NCI-H2171 (cell line): ENCODE measurements around the gene AVPR1B.
"Not testable (repeated sequence)": the region's sequence is repeated elsewhere in the genome, so short reads cannot be mapped to it uniquely, and the experiment has no call there.

Source experiments
- DNase-seq: peaks from one replicate; lab custom pipeline; 2025; lab: John Stamatoyannopoulos, UW

The AVPR1B gene

DNA sequence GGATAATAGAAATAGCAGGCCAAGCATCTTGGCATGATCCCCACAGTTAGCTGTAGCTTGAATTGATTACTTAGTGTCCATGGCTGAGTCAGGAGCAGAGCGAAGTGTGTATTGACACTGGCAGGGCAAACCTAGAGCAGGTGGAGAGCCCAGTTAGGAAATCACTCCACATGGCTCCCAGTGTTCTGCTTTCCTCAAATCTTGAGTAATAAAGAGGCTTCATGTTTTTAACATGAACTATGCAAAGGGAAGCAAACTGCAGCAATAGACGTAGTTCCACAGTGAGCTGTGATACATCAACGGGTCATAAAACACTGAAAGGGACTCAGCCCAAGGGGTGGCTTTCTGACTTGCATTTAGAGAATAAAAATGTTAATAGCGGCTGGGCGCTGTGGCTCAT, 35.3 kb downstream of the AVPR1B start:
- no peak for DNase-seq

DNA sequence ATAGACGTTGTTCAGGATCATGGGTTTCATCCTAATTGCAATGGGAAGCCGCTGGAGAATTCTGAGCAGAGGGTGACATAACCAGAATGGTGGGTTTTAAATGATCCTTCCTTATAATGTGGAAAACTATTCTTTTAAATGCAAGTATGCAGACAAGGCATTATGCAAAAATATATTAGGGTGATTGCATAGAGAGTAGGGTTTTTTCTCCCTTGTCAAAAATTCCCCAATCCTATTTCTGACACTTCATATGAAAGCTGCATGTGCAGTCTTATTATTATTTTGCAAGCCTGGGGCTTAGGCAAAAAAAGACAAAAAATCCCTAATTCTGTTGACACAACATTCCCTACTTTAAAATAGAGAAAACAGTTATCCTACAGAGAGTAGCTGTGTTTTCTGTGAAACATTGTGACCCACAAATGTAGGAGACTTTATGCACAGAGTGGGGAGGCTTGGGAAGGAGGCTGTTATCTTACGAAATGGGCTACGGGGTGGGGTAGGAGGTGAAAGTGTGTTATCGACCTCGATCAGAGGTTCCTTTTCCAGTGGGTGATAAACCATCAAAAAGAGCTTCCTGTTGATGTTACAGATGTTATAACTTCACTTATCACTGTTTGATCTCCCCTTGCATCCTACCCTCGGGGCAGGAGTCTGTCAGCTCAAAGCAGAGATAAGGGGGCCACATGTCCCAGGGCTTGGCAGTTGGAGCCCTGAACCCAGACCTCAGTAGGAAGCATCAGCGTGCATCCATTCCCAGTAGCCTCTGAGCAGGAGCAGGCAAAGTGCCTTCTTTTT, 37.0 kb downstream of the AVPR1B start:
- DNase-seq: no peak

DNA sequence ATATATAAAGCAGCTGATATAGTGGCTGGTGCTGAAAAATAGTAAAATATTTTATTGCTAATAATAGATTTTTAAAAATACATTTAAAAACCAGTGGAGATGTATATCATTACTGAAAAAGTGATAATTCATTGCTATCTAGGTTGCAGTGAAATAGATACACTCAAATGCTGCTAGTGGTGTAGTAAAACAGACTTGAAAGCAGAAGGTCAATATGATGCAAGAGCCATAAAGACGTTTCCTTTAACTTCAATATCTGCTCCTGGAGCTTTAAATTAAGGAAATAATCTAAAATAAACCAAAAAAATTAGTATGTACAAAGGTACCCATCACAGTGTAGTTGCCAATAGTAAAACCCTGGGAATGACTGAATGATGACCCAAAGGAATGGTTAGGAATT, 38.1 kb downstream of the AVPR1B start:
- DNase-seq: no peak

DNA sequence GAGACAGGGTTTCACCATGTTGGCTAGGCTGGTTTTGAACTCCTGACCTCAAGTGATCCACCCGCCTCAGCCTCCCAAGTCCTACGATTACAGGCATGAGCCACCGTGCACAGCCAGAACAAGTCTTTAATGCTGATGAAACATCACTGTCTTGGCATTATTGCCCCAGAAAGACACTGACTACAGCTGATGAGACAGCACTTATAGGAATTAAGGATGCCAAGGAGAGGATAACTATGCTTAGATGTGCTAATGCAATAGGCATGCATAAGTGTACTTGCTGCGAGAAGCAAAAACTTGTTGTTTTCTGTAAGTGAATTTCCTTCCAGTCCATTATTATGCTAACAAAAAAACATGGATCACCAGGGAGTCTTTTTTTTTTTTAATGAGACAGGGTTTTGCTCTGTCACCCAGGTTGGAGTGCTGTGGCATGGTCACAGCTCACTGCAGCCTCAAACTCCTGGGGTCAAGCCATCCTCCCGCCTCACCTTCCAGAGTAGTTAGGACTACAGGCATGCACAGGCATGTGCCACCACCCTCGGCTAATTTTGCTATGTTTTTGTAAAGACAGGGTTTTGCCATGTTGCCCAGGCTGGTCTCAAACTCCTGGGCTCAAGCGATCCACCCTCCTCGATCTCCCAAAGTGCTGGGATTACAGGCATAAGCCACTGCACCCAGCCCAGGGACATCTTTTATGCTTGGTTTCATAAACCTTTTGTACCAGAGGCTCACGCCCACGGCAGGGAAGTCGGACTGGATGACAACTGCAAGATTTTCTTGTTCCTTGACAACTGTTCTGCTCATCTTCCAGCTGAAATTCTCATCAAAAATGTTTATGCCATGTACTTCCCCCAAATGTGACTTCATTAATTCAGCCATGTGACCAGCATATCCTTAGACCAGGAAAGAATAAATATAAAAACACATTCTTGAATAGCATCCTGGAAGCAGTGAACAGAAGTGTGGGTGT, 41.1 kb downstream of the AVPR1B start:
- no peak for DNase-seq

DNA sequence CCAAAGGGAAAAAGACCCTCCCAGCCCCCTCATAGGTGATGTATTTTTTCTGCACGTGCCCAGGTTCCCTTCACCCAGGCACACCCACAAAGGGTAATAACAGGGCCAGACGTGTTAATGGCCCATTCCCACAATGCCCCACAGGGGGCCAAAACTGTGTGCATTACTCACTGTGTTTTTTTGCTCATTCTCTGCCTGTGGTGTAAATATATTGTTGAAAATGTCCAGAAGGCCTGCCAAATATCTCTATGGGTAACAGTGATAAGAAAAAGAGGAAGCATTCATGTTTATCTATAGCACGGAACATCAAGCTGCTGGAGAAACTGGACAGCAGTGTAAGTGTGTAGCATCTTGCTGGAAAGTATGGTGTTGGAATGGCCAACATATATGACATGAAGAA, 42.3 kb downstream of the AVPR1B start:
- no peak for DNase-seq

DNA sequence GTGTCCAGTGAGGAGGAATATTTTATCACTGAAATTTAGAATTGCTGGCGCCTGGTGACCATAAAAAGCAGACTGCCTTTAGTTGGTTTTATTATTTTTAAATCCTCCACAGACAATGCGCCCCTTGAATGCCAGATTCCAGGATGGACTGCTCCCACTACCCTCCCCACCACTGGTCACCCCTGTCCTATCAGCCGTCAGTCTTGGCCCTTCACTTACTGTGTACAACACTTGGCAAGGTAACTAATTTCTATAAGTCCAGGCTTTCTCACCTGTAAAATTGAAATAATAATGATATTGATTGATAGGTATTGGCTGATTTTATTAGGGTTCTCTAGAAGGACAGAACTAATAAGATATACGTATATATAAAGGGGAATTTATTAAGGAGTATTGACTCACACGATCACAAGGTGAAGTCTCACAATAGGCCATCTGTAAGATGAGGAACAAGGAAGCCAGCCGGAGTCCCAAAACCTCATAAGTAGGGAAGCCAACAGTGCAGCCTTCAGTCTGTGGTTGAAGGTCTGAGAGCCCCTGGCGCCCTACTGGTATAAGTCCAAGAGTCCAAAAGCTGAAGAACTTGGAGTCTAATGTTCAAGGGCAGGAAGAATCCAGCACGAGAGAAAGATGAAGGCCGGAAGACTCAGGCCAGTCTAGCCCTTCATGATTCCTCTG, 46.4 kb downstream of the AVPR1B start:
- no peak for DNase-seq

DNA sequence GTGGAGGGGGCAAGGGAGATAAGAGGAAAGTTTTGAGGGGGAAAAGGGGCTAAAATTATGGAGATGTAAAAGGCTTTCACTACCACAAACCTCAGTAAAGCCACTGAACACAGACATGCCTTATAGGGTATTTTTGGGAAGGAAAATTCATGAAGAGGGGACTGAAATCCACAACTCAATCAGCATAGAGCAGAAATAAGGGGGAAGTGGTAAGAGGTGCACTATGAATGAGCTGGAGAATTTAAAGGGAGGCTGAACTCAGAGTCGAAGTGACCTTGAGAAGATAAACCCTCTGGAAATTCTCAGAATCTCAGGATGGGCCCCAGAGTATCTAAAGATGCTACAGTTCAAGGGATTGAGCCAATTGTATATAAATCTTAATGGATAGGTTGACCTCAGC, 48.9 kb downstream of the AVPR1B start:
- DNase-seq: no peak

DNA sequence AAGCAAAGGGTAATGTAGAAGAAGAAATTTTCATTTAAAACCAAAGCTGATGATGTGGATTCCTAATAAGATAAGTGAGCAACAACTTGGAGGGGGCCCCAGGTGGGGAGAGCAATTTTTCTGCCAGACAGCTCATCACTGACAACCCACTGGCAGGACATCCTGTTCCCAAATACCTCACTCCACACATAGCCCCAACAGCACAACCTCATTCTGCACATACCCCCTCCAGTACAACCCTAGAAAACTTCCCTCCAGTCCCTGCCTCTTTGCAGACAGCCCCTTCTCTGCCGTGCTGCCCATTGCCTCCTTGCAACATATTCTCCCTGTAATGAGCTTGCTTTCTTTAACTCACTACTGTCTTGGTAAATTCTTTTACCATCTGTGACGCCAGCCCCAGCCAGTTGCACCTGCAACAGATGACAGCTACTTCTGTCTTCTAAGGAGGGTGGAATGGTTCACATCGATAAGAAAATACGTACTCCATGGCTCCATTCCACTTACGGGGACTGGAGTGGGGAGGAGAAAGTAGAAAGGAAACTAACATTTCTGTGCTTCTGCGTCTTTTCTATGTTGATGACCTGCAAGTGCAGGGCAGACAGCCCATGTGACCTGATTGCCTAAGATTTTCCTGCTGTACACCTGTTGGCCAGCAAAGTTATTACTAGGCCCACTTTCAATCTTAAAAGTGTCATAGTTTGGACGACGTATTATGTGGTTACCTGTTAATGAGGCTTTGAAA, 49.5 kb downstream of the AVPR1B start:
- no peak for DNase-seq

DNA sequence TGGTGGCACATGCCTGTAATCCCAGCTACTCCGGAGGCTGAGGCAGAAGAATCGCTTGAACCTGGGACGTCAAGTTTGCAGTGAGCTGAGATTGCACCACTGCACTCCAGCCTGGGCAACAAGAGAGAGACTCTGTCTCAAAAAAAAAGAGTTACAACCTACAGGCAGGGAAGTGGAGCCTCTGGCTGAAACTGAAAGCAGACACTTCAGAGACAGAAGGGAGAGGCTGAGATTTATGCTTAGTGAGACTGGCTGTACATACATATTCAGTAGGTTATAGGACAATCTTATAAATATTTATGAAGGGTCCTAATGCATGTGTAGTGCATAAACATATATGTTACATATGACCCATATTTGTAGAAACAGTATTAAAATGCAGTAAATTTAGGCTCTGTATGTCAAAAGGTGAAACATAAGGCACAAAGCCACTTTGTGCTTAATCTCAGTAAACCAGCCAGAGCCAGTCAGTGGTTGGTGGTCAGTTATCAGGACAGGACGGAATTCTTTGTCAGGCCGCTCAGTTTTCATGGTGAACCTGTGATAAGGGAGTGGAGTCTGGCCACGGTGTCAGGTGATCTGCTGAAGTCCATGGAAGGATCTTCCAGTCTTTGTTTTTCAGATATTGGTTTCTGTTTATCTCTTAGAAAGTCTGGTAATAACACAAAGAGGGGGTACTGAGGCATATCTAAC, 50.6 kb downstream of the AVPR1B start:
- DNase-seq: no peak

DNA sequence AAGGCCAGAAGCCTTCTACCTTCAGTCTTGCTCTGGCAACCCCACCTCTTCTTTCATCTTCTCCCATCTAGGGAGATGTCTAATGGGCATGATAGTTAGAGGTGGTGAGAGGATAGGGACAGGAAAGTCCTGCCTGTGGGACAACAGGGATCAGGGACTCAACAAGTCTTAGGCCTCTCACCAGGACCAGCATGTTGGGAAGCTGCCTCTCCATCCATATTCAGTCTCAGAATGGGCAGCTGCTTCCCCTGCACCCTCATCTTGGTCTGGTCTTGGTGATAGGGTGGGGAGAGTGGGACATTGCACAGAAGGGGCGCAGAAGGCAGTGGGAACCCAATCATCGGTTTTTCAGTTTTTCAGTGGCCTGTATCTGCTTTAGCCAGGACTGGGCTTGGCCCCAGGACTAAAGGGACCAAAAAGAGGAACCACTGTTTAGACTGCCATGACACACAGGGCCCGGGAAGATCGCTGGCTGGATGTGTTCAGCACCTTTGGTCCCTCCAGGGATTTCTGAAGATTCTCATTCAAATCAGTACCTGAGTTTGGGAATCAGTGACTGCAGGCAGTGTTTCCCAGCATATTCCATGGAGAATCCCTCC, 51.5 kb downstream of the AVPR1B start:
- DNase-seq: no peak

DNA sequence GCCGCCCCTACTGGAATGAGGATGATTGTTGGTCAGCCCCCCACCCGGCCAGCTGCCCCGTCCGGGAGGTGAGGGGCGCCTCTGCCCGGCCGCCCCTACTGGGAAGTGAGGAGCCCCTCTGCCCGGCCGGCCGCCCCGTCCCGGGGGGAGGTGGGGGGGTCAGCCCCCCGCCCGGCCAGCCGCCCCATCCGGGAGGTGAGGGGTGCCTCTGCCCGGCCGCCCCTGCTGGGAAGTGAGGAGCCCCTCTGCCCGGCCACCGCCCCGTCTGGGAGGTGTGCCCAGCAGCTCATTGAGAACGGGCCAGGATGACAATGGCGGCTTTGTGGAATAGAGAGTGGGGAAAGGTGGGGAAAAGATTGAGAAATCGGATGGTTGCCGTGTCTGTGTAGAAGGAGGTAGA, 52.7 kb downstream of the AVPR1B start:
- not testable (repeated sequence) for DNase-seq

DNA sequence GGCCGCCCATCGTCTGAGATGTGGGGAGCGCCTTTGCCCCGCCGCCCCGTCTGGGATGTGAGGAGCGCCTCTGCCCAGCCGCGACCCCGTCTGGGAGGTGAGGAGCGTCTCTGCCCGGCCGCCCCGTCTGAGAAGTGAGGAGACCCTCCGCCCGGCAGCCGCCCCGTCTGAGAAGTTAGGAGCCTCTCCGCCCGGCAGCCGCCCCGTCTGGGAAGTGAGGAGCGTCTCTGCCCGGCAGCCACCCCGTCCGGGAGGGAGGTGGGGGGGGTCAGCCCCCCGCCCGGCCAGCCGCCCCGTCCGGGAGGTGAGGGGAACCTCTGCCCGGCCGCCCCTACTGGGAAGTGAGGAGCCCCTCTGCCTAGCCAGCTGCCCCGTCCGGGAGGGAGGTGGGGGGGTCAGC, 53.2 kb downstream of the AVPR1B start:
- DNase-seq: not testable (repeated sequence)

DNA sequence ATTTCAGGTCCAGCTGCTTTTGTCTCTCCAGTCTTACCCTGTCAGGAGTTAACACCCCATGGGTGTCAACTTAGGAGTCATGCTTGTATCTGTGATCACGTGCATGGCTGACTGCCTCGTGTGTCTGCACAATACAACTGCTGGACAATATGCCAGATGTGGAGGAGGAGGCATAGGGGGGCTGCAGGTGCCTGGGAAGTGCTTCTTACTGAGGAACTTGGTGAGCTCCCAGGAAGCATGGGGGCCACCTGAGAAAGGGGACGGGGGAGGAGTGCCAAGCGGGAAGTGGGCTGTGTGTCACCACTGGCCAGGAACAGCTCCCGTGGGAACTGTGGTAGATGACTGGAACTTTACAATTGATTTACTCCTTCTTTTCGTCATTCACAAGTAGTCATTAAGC, 54.7 kb downstream of the AVPR1B start:
- DNase-seq: no peak

DNA sequence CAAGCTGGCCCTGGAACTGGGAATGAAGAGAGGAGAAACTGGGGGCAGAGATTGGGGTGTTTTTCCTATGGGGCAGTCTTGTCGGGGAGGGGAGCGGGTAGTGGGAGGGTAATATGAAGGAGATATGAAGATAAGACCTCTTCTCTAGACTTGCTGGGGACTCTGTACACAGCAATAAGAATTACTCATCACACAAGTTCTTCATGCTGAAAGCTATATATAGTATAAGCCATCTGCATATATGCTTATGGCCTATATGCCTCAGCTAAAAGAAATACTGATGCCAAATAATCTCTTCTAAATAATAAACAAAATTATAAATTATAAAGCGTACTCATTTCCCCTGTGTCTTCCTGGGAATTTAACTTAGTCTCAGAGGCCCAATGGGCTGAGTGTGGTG, 56.3 kb downstream of the AVPR1B start:
- DNase-seq: no peak
